Measurements from ENCODE around the gene HSP90AB1. TPM values are rescaled to one million over a fixed set of nuclear protein-coding genes. Genes with fewer than 3 reads are reported as not detected.

Gene HSP90AB1
- total and polyA plus RNA-seq, 9 of the 15 experiments (the other 6 are each of a cell fraction or from before 2014, with no cell fraction given), result 1,780 to 3,358 (median 2,262) TPM

GRCh38 chr6:44247338-44248302 is 719 bp downstream of the HSP90AB1 start (continued):
- no peak; the same call in 1 of the 2 replicates for TF ChIP-seq E2F4 (CRISPR knock-in tag; IDR thresholded peaks at IDR 0.05; ENCODE audit: low read depth)
- peak; percentile 44 for TF ChIP-seq SMAD4 (CRISPR knock-in tag; conservative IDR thresholded peaks at IDR 0.05)
- peak; percentile 93 for TF ChIP-seq GABPA (tag; conservative IDR thresholded peaks at IDR 0.05; ENCODE audit: low read depth)
- no peak for TF ChIP-seq TFAM (CRISPR knock-in tag; conservative IDR thresholded peaks at IDR 0.05)
- no peak for TF ChIP-seq TSC22D4 (tag; IDR thresholded peaks at IDR 0.05)
- TF ChIP-seq PRDM10 (IDR thresholded peaks at IDR 0.05; ENCODE audit: partially characterized antibody), result peak; percentile 93
- no peak for TF ChIP-seq ZNF253 (CRISPR knock-in tag; conservative IDR thresholded peaks at IDR 0.05)
- 0 out of 2 replicates have a peak, but pooled peaks have one; percentile 0 for TF ChIP-seq BMI1 (IDR thresholded peaks at IDR 0.05; ENCODE audit: low read length)
- TF ChIP-seq EP400 (IDR thresholded peaks at IDR 0.05), result peak; percentile 100
- no peak for TF ChIP-seq SP1 (CRISPR knock-in tag; IDR thresholded peaks at IDR 0.05)
- peak; percentile 90; the same call in 1 of the 2 replicates for TF ChIP-seq ZBTB9 (CRISPR knock-in tag; IDR thresholded peaks at IDR 0.05)
- TF ChIP-seq KLF16 (IDR thresholded peaks at IDR 0.05), result peak; percentile 63; the same call in 1 of the 2 replicates
- TF ChIP-seq LEF1 (IDR thresholded peaks at IDR 0.05), result peak; percentile 12
- TF ChIP-seq ATF4 (CRISPR knock-in tag; IDR thresholded peaks at IDR 0.05), result peak; percentile 61; the same call in 1 of the 2 replicates
- peak; percentile 99 for TF ChIP-seq PRPF4 (IDR thresholded peaks at IDR 0.05; ENCODE audit: insufficient read depth, low read depth, low read length, poor library complexity, severe bottlenecking)
- TF ChIP-seq TBP (optimal IDR thresholded peaks at IDR 0.05; ENCODE audit: low read depth, low read length), result no peak
- 0 out of 2 replicates have a peak, but pooled peaks have one; percentile 35 for TF ChIP-seq NR4A1 (CRISPR knock-in tag; IDR thresholded peaks at IDR 0.05)
- TF ChIP-seq NR4A1 (tag; IDR thresholded peaks at IDR 0.05), result no peak
- no peak for TF ChIP-seq ZNF3 (CRISPR knock-in tag; IDR thresholded peaks at IDR 0.05)
- no peak for TF ChIP-seq U2AF2 (optimal IDR thresholded peaks at IDR 0.05; ENCODE audit: low read depth, low read length)

All from K562 (cell line).